OCI-LY7 (cell line): ENCODE measurements around the gene WDR46.

Source experiments
- EZH2phosphoT487 ChIP-seq: fragments of 200-600 bp; sonication (generic); IDR thresholded peaks from 2 replicates; pipeline ENCODE4 v1.6.1; 2018; ENCODE audit warnings: low read depth, borderline replicate concordance, mild to moderate bottlenecking, mixed run types, antibody characterized with exemption, low read length, moderate library complexity, mixed read lengths
- TF ChIP-seq, protein P1 (sequence below): fragments of 200-600 bp; sonication (generic); conservative IDR thresholded peaks from 2 replicates; pipeline ENCODE4 v1.5.1; 2014; ENCODE audit warnings: mild to moderate bottlenecking, antibody characterized with exemption, low read length, moderate library complexity, mixed read lengths

GRCh38 chr6:33241968-33242367 is 47.1 kb downstream of the WDR46 start:
- TF ChIP-seq, protein P1, sequence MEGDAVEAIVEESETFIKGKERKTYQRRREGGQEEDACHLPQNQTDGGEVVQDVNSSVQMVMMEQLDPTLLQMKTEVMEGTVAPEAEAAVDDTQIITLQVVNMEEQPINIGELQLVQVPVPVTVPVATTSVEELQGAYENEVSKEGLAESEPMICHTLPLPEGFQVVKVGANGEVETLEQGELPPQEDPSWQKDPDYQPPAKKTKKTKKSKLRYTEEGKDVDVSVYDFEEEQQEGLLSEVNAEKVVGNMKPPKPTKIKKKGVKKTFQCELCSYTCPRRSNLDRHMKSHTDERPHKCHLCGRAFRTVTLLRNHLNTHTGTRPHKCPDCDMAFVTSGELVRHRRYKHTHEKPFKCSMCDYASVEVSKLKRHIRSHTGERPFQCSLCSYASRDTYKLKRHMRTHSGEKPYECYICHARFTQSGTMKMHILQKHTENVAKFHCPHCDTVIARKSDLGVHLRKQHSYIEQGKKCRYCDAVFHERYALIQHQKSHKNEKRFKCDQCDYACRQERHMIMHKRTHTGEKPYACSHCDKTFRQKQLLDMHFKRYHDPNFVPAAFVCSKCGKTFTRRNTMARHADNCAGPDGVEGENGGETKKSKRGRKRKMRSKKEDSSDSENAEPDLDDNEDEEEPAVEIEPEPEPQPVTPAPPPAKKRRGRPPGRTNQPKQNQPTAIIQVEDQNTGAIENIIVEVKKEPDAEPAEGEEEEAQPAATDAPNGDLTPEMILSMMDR: no peak
- TF ChIP-seq EZH2phosphoT487: no peak
